ENCODE measurements around the gene PROX1. TPM values are rescaled to one million over a fixed set of nuclear protein-coding genes. Genes with fewer than 3 reads are reported as not detected.

Gene PROX1
- total RNA-seq, 8 experiments from 2014 or later, result 0.15 to 47.7 (median 11.5) TPM

DNA sequence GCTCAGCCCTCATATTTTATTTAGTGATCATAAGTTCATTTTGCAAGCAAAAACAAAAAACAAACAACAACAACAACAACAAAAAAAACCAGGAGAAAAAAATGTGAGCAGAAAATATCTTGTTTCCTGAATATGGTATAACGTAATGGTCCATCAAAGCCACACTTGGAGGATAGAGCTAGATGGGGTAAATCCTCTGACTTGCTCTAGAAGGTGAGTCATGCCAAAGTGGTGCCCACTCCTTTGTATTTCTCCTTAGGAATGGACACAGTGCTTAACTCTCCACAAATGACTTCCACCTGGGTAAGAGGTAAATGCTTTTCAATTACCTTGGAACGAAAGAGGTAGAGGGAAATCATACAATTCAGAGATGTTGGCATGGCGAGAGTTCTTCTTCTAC, 20.6 kb downstream of the PROX1 start:
- H3K4me3 ChIP-seq, result peak overlapping the region in 1 of 5 donors; percentile 20
- peak overlapping the region; percentile 16 to 38 for H3K27ac ChIP-seq
- in situ Hi-C loops (cut with MboI; ENCODE audit: low pct_unique_long_range_greater_than_20kb in 2 of 9, low sequenced_read_pairs in 9 of 9, unreplicated experiment in 9 of 9), result no loop called here
- peaks cover 69 to 81% of the 10 kb centered on the region in 2 donors for H3K4me1 ChIP-seq (replicated peaks in 1 of 2)
- 14 to 100% (median 80%) methylated on average over 1 to 3 of the region's 3 CpGs for WGBS, 10 experiments
- ATAC-seq (replicated peaks in 6 of 8), result no peak

DNA sequence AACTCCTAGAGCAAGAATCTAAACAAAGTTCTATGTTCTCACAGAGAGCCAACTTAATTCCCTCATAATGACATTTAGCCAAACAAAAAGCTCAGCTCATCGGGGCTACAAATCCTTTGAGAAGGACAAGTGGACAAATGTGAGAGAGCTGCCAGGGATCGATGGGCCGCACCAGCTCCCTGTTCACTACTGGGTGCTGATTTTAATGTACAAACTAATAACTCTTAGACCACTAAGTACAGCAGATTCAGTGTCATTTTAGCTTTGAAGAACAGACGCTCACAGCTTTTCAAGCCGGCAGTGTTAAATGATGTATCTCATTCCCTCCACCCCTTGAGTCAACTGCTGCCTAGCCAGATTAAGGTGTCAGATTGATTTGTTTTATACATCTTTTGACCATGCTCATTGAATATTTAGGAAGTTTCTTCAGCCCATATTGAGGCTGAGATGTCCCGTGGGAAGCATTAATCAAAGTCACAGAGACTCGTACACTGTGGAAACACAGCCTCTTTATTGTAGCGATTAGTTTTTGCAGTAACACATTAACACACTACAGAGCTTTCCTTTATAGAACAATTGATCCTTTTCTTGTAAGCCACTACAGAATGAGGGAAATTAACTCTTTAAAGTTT, 21.1 kb downstream of the PROX1 start:
- WGBS, 10 experiments, result 0 to 90% (median 13%) methylated on average over 1 to 8 of the region's 8 CpGs; no CpG with 5 or more reads in 1 of the 10 experiments
- Histone ChIP-seq H3K4me3 (peak overlapping the region in 2 of 5 donors; percentile 9 to 20), H3K27ac (peak overlapping the region; percentile 38 to 74), H3K4me1 (replicated peaks in 1 of 2) (peaks cover 63 to 76% of the 10 kb centered on the region in 2 donors)
- peak in 5 of 8 experiments; percentile 51 to 87 (median 83) for ATAC-seq (replicated peaks in 6 of 8)
- in situ Hi-C loops (cut with MboI; ENCODE audit: low pct_unique_long_range_greater_than_20kb in 2 of 9, low sequenced_read_pairs in 9 of 9, unreplicated experiment in 9 of 9), result no loop called here

DNA sequence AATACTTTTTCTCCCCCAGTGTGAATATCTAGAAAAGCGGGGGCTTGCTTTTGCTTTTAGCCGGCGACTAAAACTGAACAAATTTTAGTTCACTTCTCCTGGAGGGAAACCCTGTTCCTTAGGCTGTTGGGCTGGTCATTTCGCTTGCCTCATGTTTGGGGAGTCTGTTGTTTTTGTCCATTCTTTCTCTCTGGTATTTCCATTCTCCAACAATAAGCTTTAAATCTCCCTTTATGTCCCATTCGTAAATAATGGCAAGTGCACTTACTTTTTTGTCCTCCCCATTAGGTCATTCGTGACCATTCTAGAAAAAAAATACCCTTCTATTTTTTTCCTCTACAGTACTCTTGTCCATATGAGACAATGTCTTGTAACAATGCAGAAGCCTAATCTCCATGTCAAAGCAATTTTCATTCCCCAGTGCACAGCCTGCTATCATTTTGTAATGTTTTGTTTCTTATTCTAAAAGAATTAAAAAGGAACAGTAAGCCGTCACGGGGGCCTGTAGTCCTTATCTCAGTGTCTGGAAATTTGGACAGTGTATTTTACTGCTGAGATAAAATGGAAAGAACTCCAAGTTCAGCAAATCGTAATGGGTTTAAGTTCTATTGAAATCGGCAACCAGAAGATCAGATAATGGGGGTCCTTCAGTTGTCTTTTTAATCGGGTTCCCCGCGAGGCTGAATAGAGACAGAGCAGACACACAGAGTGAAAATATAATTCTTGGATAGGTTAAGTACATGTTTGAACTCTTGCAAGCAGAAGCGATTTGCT, 21.8 kb downstream of the PROX1 start:
- 23 to 85% (median 40%) methylated on average over 6 to 14 of the region's 14 CpGs for WGBS, 10 experiments
- in situ Hi-C loops (cut with MboI; ENCODE audit: low pct_unique_long_range_greater_than_20kb in 2 of 9, low sequenced_read_pairs in 9 of 9, unreplicated experiment in 9 of 9), result no loop called here
- H3K4me3 ChIP-seq, result peak overlapping the region in 2 of 5 donors; percentile 9 to 20

DNA sequence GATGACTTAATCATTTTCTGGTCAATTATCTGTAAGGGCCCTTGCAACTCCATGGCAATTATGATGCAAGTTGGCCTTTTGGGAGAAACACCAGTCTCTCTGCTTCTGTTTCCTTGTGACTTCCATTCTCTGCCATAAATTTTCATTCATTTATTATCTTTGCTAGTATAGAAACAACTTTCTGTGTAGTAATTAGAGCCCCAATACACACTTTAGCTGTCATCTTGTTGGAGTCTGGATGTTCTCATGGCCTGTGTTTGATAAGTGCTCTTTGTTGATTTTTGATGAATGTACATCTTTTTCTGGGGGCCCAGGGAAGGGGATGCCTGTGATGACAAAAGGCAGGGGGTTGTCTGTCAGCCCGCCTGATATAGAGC, 22.4 kb downstream of the PROX1 start:
- H3K4me3 ChIP-seq, result no peak overlapping the region
- no peak for ATAC-seq (replicated peaks in 6 of 8)
- WGBS, 10 experiments, result 0 to 100% (median 67%) methylated on average over 1 of the region's 1 CpG; no CpG with 5 or more reads in 4 of the 10 experiments
- H3K27ac ChIP-seq, result peak overlapping the region; percentile 66 to 74
- H3K4me1 ChIP-seq (replicated peaks in 1 of 2), result peaks cover 59 to 71% of the 10 kb centered on the region in 2 donors
- in situ Hi-C loops (cut with MboI; ENCODE audit: low pct_unique_long_range_greater_than_20kb in 2 of 9, low sequenced_read_pairs in 9 of 9, unreplicated experiment in 9 of 9), result no loop called here

More for the DNA sequence above, 21.8 kb downstream of the PROX1 start:
- peaks cover 58 to 71% of the 10 kb centered on the region in 2 donors for H3K4me1 ChIP-seq (replicated peaks in 1 of 2)
- H3K27ac ChIP-seq, result peak overlapping the region; percentile 66 to 74
- ATAC-seq (replicated peaks in 6 of 8), result peak in 5 of 8 experiments; percentile 17 to 62 (median 59)

DNA sequence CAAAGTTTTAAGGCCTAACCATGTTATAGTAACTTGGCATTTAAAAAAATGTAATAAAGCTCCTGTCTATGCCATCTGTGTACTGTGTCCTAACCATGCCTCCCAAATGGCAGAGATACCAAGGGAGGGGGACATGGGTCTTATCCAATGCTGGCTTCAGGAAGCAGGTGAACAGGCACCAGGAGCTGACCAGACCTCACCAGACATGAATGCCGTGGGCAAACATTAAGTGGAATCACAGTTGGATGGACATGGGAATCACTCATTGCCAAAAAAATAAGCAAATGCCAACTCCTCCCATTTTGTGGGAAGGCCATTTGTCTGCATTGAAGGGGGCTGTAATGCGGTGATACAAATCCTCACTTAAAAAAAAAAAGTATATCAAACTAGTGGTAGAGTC, 22.9 kb downstream of the PROX1 start:
- no peak for ATAC-seq (replicated peaks in 6 of 8)
- WGBS, 10 experiments, result 61 to 100% (median 98%) methylated on average over 1 to 2 of the region's 2 CpGs; no CpG with 5 or more reads in 4 of the 10 experiments
- Histone ChIP-seq H3K4me1 (replicated peaks in 1 of 2) (peaks cover 55 to 71% of the 10 kb centered on the region in 2 donors), H3K27ac (peak overlapping the region in 1 of 2 donors; percentile 74), H3K4me3 (no peak overlapping the region)
- in situ Hi-C loops (cut with MboI; ENCODE audit: low pct_unique_long_range_greater_than_20kb in 2 of 9, low sequenced_read_pairs in 9 of 9, unreplicated experiment in 9 of 9), result no loop called here

DNA sequence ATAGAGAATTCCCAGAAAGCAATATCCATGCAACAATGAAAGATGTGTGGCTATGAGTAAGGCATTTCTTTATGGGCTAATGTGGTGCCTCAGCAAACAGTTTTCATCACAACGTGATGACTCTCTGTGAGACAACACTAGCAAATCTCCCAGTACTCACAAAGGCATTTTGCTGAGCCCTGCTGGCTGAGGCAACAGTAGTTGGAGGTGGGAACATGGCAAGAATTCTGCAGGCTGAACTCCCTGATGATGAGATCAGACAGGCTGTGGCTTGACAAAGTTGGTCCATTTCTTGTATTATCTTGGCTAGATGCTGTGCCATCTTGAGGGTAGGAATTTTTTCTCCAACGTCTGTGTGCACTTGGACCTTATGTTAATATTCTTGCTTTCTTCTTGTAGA, 24.6 kb downstream of the PROX1 start:
- Histone ChIP-seq H3K4me1 (replicated peaks in 1 of 2) (peaks cover 55 to 69% of the 10 kb centered on the region in 2 donors), H3K27ac (no peak overlapping the region), H3K4me3 (no peak overlapping the region)
- 0 to 50% (median 5%) methylated on average over 1 to 2 of the region's 2 CpGs; no CpG with 5 or more reads in 2 of the 10 experiments for WGBS, 10 experiments
- in situ Hi-C loops (cut with MboI; ENCODE audit: low pct_unique_long_range_greater_than_20kb in 2 of 9, low sequenced_read_pairs in 9 of 9, unreplicated experiment in 9 of 9), result no loop called here
- ATAC-seq (replicated peaks in 6 of 8), result peak in 3 of 8 experiments; percentile 2 to 82 (median 35)

DNA sequence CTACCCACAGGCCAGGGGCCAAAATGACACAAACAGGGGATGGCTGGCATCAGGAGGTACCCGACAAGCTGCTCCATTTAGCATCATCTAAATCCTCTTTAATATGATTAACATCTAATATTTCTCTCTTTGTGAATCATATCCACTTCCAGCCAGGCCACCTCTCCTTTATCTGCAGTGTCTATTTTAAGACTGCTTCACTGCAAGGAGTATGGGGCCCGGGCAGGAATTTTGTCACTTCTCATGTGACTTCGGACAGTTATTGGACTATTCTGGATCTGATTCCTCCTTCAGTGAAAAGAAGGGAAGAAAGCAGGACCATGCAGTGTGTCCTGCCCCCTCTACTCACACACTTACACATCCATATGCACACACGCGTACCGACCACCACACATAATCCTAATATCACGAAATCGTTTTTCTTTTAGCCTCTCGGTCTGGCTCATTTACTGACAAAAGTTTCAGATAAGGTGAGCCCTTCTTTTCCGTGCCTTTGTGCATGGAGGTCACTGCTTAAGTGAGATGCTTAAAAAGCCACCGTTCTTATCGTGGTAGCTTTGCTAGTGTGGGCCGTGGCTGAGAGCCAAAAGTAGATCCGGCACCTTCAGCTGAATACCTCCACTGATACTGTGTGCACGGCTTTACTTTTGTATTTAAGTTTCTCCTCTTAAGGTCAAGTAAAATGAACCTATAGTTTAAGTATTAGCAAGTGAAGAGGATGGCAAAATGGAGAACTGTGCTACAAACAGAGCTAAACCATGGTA, 26.0 kb downstream of the PROX1 start:
- in situ Hi-C loops (cut with MboI; ENCODE audit: low pct_unique_long_range_greater_than_20kb in 2 of 9, low sequenced_read_pairs in 9 of 9, unreplicated experiment in 9 of 9), result no loop called here
- Histone ChIP-seq H3K27ac (no peak overlapping the region), H3K4me1 (replicated peaks in 1 of 2) (peaks cover 57 to 69% of the 10 kb centered on the region in 2 donors), H3K4me3 (no peak overlapping the region)
- 25 to 96% (median 88%) methylated on average over 1 to 15 of the region's 15 CpGs; no CpG with 5 or more reads in 1 of the 10 experiments for WGBS, 10 experiments
- no peak for ATAC-seq (replicated peaks in 6 of 8)

DNA sequence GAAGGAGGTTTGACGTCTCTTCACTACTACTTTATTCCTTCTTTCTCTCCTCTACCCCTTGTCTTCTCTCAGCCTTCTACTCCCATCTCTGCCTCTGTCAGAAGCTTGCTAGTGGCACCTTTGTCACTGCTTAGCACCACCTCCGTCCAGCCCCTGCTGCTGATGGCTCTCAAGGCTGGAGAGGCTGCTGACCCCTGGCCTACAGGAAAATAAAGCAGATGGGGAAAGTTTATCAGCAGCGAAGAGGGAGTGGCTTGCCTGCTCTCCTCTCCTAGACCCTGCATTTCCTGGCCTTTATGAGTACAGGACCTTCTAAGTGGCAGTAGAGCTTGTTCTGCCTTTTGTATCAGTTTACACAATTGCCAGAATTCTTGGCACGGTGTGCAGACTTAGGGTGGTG, 27.0 kb downstream of the PROX1 start:
- H3K4me3 ChIP-seq, result no peak overlapping the region
- 33 to 100% (median 52%) methylated on average over 1 to 4 of the region's 4 CpGs; no CpG with 5 or more reads in 2 of the 10 experiments for WGBS, 10 experiments
- ATAC-seq (replicated peaks in 6 of 8), result peak in 3 of 8 experiments; percentile 13 to 44 (median 39)
- H3K27ac ChIP-seq, result no peak overlapping the region
- H3K4me1 ChIP-seq (replicated peaks in 1 of 2), result peaks cover 56 to 72% of the 10 kb centered on the region in 2 donors
- in situ Hi-C loops (cut with MboI; ENCODE audit: low pct_unique_long_range_greater_than_20kb in 2 of 9, low sequenced_read_pairs in 9 of 9, unreplicated experiment in 9 of 9), result no loop called here

DNA sequence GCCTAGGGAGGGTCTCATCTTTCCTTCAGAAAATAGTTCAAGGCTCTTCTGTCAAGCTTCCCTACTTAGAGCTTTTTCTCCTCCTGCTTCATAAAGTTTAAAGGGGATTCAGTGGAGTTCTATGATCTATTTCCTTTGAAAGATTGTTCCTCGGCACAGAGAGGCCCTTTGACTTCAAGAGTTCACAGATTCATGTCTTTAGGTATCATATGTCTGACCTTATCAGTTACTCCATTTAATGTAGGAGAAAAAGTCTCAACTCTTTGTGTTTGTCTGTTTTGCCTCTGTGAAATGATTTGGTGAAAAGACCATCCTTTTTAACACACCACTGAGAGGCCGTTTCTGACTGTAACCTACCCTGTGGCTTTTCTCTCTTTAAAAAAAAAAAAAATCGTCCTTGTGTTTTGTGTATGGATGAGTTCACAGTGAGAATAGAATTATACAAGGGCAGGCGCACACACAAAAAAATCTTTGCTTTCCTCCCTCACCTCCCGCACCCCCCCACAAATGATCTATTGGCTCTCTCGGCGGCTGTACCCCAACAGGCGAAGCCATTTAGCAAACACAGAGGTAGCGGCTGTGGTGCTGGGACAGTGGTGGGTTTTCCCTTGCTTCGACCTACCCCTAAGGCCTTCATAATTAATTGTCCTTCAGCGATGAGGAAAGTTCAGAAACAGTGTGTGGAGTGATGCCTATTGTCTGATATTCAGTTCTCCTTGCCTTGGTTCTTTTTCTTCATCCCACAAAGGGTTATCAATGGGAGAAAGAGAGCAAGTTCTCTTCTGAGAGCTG, 29.6 kb downstream of the PROX1 start:
- 10 to 53% (median 24%) methylated on average over 3 to 11 of the region's 11 CpGs; no CpG with 5 or more reads in 2 of the 10 experiments for WGBS, 10 experiments
- no peak overlapping the region for H3K4me3 ChIP-seq
- H3K4me1 ChIP-seq (replicated peaks in 1 of 2), result peaks cover 44 to 58% of the 10 kb centered on the region in 2 donors
- H3K27ac ChIP-seq, result peak overlapping the region in 1 of 2 donors; percentile 46
- ATAC-seq (replicated peaks in 6 of 8), result peak in 5 of 8 experiments; percentile 5 to 85 (median 76)
- in situ Hi-C loops (cut with MboI; ENCODE audit: low pct_unique_long_range_greater_than_20kb in 2 of 9, low sequenced_read_pairs in 9 of 9, unreplicated experiment in 9 of 9), result no loop called here

DNA sequence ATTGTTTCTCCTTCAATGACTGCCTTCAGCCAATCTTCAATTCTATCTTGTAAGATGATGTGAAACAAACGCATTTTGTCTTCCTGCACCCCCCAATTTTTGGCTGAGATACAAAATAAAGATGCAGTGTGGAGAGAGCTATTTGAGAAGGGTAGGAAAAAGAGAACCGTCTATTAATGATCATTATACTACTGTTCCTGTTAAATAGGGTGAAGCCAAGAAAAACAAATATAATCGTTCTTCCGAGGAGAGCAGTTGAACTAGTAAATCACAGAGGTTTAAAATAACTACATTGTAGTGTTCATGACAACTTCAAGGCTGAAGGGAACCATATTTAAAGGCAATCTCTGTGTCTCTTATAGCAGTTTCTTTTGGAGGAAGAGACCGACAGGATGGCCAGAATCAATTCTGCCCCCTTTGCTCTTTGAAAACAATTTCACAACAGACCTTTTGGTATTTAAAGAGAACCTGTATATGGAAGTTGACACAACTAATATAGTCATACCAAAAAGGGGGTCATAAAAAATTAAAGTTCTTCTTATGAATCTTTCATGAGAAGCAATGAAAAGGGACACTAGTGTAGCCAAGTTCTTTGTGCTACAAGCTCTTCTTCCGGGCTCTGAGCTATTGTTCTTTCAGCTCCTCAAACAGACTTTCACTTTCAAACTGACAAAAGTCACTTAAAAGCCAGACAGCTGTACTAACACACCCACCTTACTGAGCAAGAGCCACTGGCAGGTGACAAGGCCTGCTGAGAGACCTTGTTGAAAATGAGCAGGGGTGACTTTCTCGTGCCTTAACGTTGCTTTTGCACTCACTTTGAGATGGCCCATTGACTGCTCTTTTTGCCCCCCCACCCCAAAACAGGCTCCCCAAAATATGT, 30.9 kb downstream of the PROX1 start:
- peak overlapping the region; percentile 18 to 38 for H3K27ac ChIP-seq
- 35 to 77% (median 71%) methylated on average over 3 to 8 of the region's 8 CpGs for WGBS, 10 experiments
- ATAC-seq (replicated peaks in 6 of 8), result peak in 2 of 8 experiments; percentile 43 to 57
- H3K4me1 ChIP-seq (replicated peaks in 1 of 2), result peaks cover 44 to 58% of the 10 kb centered on the region in 2 donors
- in situ Hi-C loops (cut with MboI; ENCODE audit: low pct_unique_long_range_greater_than_20kb in 2 of 9, low sequenced_read_pairs in 9 of 9, unreplicated experiment in 9 of 9), result no loop called here
- H3K4me3 ChIP-seq, result no peak overlapping the region

DNA sequence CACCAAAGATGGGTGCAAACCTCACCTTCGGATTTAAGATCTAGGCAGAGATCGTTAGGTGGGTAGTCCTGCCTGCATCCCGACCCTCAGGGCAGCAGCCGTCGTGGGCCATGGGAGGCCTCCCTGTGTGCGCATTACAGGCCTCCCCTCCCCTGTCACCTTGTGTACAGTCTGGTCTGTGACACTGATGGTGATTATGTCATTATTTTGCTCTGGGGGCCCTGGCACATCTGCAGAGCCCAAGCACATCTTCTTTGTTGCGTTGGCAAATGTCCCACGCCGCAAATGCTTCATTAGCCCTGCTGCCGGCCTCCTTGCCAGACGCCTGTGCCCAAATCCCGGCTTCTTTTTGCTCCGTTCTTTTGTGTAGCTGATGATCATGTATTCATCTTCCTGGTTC, 31.7 kb downstream of the PROX1 start:
- no peak overlapping the region for H3K4me3 ChIP-seq
- peak in 1 of 8 experiments; percentile 9 for ATAC-seq (replicated peaks in 6 of 8)
- in situ Hi-C loops (cut with MboI; ENCODE audit: low pct_unique_long_range_greater_than_20kb in 2 of 9, low sequenced_read_pairs in 9 of 9, unreplicated experiment in 9 of 9), result no loop called here
- peaks cover 43 to 57% of the 10 kb centered on the region in 2 donors for H3K4me1 ChIP-seq (replicated peaks in 1 of 2)
- WGBS, 10 experiments, result 0 to 100% (median 93%) methylated on average over 2 to 13 of the region's 13 CpGs; no CpG with 5 or more reads in 1 of the 10 experiments
- H3K27ac ChIP-seq, result no peak overlapping the region

Data from motor neuron (in vitro differentiated cells).